NOMO-1 treated with dmso at 0.1 percent for 144 hours (cell line): ENCODE results near the gene SNRNP70.
"Not testable (repeated sequence)": the region's sequence is repeated elsewhere in the genome, so short reads cannot be mapped to it uniquely, and the experiment has no call there.

Source experiments
- DNase-seq: peaks from one replicate; lab custom pipeline; 2025; ENCODE audit not compliant: unreplicated experiment; lab: John Stamatoyannopoulos, UW

SNRNP70 gene

GRCh38 chr19:49141352-49141751 lies 56.1 kb downstream of the SNRNP70 start:
- no peak for DNase-seq

GRCh38 chr19:49142866-49143335 lies 57.6 kb downstream of the SNRNP70 start:
- DNase-seq, result no peak

DNA sequence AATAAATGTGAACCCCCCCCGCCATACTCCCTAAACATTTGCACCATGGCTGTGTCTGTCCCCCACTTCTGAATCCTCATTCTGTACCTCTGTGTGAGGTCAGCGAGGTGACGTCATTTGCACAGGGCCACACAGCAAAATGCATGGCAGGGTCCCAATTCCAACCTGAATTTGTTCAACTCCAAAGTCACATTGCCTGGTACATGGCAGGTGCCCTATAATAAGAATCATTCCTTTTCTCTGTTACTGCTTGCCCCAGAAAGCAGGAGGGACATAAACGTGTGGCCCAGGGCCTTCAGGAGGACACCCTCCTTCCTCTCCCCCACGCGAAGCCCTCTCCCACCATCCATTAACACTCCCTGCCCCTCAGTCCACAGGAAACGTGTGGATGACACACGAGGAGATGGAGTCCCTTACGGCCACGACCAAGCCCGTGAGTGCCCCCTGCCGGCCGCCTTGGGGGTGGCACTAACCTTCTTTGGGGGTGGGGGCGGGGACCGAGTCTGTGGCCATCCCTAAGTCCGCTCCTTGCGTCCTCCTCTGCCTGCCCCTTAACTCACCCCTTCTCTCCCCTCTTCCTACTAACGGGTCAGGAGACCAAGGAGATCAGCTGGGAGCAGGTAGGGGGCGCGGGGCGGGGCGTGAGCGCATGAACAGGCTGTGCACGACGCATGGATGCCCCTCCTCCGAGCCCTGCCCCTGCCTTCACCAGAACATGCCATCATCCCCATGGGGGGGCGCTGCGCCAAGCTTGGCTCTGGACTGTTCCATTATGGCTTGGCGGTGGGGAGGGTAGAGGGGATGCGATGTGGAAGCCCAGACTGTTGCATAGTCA lies 60.5 kb downstream of the SNRNP70 start:
- no peak for DNase-seq

DNA sequence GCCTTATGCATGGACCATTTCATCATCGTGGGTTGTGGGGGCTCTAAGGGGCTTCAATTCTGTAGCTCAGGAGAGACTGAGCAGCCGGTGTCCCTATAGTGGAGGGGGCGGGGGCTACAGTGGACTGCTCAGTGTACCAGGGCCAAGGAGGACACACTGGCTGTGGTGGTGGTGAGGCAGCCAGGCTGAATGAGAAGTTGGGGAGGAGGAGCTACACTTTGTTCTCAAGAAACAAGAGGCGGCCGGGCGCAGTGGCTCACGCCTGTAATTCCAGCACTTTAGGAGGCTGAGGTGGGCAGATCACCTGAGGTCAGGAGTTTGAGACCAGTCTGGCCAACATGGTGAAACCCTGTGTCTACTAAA lies 61.1 kb downstream of the SNRNP70 start:
- not testable (repeated sequence) for DNase-seq

DNA sequence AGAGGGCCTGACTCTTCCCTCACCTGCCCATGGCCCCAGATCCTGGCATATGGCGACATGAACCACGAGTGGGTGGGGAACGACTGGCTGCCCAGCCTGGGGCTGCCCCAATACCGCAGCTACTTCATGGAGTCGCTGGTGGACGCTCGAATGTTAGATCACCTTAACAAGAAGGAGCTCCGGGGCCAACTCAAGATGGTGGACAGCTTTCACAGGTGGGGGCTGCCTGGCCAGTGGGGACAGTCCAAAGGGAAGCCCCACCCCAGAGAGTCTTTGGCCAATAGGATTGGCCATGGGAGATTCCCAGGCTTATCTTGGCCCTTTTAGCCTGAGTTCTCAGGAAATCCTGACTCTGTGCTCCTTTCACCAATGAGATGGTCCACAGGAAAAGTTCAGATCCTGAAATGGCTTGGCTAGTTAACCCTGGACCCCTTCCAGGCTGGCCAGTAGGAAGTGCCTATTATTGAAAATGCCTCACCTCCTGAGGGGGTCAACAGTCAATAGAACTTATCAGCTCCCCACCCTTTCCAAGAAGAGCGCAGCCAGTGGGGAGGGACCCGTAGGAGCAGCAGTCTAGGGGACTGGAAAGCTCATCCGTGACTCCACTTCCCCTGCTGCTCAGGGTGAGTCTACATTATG lies 62.9 kb downstream of the SNRNP70 start:
- DNase-seq, result no peak

DNA sequence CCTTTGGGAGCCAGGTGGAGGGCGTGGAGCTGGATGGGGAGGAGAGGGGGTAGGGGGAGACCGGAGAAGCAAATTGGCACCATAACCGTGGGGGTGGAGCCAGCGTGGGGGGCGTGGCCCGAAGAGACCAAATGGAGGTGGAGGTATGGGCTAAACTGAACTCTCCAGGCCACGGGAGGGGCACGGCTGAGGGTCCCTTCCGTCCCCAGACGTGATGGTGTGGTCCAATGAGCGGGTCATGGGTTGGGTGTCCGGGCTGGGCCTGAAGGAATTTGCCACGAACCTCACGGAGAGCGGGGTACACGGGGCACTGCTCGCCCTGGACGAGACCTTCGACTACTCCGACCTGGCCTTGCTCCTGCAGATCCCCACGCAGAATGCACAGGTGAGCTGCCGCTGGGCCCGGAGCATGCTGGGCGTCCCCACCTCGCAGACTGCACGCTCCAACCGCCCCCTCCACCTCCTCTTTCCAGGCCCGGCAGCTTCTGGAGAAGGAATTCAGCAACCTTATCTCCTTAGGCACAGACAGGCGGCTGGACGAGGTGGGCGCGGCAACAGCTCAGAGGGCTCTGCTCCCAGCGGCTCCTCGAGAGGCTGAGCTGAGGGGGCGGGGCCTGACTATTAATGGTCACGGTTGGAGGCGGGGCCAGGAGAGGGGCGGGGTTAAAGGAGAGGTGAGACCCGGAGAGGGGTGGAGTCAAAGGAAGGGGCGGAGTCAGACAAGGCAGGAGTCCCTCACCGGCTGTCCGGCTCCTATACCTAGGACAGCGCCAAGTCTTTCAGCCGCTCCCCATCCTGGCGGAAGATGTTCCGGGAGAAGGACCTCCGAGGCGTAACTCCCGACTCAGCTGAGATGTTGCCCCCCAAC lies 63.8 kb downstream of the SNRNP70 start:
- peak; percentile 94 for DNase-seq

DNA sequence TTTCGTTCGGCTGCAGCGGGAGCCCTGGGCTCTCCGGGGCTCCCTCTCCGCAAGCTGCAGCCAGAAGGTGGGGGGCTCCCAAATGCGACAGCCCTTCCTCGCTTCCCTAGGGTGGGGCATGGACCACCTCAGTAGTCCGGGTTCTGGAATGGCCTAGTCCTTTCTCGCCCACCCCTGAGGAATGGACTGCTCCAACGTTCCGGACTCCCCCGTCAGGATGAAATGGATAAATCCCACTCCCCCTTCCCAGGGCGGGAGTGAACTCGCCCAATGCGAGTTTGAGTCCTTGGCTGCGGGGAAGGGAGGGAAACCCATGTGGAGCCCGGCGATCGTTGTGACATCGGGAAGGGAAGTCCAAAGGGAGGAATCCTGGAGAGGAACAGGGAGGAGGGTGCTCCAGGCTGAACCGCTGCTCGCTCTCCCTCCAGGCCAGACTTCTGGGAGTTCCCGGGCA lies 64.4 kb downstream of the SNRNP70 start:
- DNase-seq, result no peak

GRCh38 chr19:49150106-49150943 lies 65.1 kb downstream of the SNRNP70 start:
- DNase-seq, result peak; percentile 88

DNA sequence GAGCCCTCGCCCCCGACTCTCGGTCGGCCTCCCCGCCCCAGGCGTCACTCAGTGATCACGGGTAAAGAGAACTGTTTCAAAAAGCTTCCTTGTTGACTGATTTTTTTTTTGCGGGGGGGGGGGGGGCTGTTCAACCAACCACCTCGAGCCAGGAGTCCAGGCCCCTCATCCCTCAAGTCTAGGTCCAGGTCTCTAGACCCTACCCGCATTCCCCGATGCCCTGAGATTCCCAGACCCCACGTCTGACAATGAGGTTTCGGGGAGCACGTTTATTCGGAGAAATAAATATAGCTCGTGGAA lies 65.6 kb downstream of the SNRNP70 start:
- DNase-seq, result no peak

DNA sequence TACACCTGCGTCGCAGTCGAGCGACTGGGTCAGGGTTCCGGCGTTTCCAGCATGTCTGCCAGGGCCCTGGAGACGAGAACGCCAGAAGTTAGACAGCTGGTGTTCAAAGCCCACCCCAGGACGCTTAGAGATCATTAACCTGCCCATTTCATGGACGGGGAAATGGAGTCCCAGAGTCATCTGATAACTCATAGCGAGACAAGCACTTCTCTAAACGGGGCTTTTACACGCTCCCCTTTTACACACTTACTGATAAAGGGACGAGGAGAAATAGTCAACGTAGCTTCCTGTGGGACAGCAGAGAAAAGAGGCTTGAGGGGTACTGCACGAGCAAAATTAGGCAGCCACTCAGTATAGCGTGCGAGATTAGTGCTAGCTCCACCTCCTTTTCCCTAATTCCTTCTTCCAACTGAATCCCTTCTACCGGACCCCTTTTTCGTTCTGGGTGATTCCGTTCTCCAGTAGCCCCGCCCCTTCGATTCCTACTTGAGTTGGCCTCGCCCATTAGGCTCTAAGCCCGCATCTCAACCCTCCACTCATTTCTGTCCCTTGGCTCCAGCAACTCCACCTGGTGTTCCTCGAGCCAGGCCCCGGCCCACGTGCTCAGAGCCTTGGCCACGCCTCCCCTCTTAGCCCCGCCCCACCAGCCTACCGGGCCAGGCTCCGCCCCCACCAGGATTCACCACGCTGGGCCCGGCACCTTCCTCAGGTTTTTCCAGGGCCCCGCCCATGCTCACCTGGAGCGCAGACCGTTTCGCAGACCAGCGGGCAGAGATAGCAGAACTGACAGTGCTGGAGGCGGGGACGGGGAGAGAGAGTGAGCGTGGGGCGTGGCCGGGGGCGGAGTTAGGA lies 66.2 kb downstream of the SNRNP70 start:
- DNase-seq, result peak; percentile 42

- DNase-seq, result no peak
These were observed 66.9 kb downstream of the SNRNP70 start for GRCh38 chr19:49152119-49152550.

- DNase-seq, result no peak
These were observed 68.0 kb downstream of the SNRNP70 start for GRCh38 chr19:49153167-49153809.

- DNase-seq, result no peak
These were observed 69.0 kb downstream of the SNRNP70 start for GRCh38 chr19:49154279-49154678.

GRCh38 chr19:49155005-49155819 lies 70.0 kb downstream of the SNRNP70 start, which contains the start of gene HRC:
Gene HRC (minus strand): TSS chr19:49155396. CDS start chr19:49155237, 159 bp downstream.
- DNase-seq, result peak; percentile 3

- DNase-seq, result no peak
These were observed 70.6 kb downstream of the SNRNP70 start for GRCh38 chr19:49155820-49156346.

DNA sequence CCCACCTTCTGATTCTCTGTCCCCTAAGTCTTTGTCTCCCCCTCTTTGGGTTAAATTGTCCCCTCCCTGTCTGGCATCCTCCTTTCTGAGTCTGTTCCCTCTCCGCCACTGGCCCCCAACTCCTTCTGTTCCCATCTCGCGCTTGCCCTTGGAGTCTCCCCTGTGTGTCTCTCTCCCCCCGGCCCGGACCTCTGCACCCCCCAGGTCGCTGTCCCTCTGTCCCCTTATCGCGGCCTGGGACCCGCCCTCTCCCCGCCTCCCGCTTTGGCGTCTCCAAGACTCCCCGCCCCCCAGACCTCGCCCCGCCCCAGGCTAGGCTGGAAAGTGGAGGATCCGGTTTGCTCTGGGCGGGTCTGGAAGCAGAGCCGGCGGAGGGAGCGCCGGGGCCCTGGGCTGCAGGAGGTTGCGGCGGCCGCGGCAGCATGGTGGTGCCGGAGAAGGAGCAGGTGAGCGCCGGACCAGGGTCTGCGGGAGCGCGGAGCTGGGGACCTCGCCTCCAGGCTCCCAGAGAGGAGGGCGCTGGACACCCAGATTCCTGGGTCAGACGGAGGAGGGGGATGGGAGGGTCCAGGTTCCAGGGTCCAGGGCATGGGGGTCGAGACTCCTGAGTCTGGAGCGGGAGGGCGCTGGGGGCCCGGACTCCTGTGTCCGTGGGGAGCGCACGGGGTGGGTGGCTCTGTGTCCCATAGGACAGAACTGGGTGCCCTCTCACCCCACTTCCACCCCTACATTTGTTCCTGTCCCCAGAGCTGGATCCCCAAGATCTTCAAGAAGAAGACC lies 72.4 kb downstream of the SNRNP70 start, which contains the start of gene TRPM4:
Gene TRPM4 (plus strand): TSS at position 348 of the 780 bp plus-strand sequence. CDS start 75 bp downstream, at position 423.
- DNase-seq, result peak; percentile 73
